Brain pericyte (primary cell): Measurements from ENCODE around the gene FUT4.
"Not testable (repeated sequence)": the region's sequence is repeated elsewhere in the genome, so short reads cannot be mapped to it uniquely, and the experiment has no call there.

ENCODE experiments used
- DNase-seq: peaks from one replicate; pipeline ENCODE4 v3.0.0-alpha.2; 2012; ENCODE audit warnings: low read depth, low spot score

The FUT4 gene

DNA sequence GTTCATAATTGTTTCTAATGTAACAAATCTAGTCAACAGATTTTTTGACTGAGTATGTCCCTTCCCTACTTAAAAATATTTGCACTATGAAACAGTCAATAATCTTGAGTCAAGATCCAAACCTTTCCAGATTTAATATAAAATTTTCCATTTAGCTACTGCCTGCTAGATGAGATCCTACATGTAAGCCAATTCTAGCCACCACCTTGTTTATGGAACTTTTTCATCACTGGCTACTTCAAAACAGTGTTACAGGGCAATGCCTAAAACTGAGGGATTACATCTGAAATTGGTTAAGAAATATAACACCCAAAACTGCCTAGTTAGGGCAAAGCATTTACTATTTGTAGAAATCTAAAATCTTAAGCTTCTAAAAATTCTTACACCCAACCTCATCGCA lies 10.5 kb upstream of the FUT4 start:
- no peak for DNase-seq

DNA sequence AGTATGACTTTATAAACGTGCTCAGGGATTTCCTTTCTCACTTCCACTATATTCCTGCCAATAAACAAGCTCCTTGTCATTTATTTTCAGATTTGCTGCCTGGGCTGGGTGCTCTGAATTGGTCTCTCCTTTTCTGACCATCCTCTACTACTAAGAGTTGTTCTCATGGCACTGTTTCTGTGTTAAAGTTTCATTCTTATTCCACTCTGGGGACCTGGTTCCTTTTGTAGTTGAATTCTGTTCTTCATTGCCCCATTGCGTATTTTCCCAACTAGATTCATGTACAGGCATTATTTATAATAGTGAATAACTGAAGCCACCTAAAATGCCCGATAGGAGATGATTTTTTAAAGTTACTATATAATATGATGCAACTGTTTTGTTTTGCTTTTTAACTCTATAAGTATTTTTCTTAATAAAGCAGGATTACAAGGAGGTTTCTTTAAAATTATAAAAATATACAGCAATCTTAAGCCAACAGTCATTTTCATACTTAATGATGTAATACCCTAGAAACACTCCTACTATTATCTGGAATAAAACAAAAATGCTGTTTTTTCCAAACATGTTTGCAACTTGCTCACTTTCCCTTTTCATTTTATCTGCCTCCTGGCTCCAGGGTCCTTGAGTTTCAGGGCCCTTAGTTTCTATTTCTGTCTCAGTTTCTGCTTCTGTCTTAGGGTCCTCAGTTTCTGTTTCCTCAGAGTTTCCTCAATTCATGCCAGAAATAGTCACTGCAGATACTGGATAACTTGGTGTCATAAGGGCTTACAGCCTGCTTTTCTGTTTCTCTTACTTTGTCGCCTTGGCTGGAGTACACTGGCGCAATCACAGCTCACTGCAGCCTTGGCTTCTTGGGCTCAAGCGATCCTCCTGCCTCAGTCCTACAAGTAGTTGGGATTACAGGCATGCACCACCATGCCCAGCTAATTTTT lies 9.8 kb upstream of the FUT4 start:
- no peak for DNase-seq

DNA sequence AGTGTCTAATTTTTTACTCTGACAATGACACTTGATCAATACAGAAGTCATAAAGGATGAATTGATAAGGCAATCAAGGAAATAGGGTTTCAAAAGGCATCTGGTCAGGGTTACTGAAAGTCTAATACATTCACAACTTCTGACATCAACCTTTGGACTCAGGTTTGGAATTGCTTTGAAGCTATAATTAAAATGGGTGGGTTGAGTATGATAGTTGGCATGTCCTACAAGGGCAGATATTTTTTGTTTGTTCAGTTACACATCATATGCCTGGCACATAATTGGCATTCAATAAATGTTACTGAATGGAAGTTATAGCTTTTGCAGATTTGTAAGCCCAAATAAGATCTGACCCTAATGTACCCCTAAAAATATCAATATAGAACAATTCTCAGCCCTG lies 7.3 kb upstream of the FUT4 start:
- no peak for DNase-seq

DNA sequence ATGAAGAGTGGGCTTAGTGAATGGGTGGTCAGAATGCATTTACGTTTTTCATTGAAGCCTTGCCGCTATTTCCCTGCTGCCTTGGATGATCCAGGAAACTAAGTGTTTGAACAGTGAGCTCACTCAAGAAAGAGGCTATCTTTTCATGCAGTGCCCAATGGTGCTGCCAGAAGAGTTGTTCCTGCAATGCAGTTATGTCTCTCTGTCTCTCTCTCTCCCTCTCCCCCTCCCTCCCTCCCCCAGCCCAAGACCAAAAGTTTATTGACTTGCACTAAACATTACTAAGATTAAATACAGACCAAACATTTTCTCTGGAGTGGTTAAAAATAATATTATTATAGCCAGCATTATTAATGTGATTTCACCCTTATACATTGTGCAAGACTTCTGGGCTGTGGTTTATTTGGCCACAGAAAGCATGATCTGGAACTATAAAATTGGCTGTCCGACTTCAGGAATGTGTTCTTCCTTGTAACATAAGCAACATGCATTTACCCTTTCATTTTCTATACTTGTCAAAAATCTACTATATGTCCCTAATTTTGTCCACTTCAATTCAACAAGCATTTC lies 6.6 kb upstream of the FUT4 start:
- DNase-seq: no peak

DNA sequence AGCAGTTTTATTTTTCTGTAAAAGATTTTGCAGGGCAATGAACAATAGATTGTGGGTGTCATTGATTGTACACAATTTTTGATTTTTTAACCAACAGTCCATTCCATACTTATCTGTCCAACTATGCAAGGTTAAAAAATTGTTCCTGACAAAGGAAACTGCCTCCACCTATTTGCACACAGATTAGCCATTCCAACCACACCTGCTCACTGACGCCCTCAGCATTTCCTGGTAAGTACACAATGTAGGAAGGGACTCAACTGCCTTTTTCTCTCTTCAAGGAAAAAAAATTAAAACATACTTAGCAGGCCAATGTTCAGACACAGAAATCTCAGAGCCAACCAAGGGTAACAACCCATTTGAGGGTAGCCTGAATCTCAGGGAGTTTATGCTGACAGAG lies 4.3 kb upstream of the FUT4 start:
- no peak for DNase-seq

DNA sequence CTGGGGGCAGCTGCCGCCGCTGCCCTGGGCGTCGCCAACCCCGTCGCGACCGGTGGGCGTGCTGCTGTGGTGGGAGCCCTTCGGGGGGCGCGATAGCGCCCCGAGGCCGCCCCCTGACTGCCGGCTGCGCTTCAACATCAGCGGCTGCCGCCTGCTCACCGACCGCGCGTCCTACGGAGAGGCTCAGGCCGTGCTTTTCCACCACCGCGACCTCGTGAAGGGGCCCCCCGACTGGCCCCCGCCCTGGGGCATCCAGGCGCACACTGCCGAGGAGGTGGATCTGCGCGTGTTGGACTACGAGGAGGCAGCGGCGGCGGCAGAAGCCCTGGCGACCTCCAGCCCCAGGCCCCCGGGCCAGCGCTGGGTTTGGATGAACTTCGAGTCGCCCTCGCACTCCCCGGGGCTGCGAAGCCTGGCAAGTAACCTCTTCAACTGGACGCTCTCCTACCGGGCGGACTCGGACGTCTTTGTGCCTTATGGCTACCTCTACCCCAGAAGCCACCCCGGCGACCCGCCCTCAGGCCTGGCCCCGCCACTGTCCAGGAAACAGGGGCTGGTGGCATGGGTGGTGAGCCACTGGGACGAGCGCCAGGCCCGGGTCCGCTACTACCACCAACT lies 1.0 kb downstream of the FUT4 start:
- no peak for DNase-seq

DNA sequence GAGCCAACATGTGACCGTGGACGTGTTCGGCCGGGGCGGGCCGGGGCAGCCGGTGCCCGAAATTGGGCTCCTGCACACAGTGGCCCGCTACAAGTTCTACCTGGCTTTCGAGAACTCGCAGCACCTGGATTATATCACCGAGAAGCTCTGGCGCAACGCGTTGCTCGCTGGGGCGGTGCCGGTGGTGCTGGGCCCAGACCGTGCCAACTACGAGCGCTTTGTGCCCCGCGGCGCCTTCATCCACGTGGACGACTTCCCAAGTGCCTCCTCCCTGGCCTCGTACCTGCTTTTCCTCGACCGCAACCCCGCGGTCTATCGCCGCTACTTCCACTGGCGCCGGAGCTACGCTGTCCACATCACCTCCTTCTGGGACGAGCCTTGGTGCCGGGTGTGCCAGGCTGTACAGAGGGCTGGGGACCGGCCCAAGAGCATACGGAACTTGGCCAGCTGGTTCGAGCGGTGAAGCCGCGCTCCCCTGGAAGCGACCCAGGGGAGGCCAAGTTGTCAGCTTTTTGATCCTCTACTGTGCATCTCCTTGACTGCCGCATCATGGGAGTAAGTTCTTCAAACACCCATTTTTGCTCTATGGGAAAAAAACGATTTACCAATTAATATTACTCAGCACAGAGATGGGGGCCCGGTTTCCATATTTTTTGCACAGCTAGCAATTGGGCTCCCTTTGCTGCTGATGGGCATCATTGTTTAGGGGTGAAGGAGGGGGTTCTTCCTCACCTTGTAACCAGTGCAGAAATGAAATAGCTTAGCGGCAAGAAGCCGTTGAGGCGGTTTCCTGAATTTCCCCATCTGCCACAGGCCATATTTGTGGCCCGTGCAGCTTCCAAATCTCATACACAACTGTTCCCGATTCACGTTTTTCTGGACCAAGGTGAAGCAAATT lies 1.8 kb downstream of the FUT4 start:
- no peak for DNase-seq

DNA sequence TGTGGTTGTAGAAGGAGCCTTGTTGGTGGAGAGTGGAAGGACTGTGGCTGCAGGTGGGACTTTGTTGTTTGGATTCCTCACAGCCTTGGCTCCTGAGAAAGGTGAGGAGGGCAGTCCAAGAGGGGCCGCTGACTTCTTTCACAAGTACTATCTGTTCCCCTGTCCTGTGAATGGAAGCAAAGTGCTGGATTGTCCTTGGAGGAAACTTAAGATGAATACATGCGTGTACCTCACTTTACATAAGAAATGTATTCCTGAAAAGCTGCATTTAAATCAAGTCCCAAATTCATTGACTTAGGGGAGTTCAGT lies 2.4 kb downstream of the FUT4 start:
- no peak for DNase-seq

DNA sequence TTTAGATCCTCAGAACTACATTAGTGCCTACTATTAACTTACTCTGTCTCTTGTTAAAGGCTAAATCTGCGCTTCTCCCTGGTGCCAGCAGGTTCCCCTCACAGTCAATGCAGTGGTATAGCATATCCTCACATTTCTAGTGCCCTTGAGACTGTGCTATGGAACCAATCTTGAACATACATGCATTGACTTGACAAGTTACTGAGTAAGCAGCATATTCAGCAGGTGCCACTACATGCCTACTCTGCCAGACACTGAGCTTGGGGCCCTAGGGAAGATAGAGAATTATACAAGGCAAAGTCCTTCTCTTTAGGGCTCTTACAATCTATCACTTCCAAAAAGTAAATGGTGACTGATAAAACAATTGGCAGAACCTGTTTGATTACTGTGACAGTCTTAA lies 3.2 kb downstream of the FUT4 start:
- DNase-seq: no peak

DNA sequence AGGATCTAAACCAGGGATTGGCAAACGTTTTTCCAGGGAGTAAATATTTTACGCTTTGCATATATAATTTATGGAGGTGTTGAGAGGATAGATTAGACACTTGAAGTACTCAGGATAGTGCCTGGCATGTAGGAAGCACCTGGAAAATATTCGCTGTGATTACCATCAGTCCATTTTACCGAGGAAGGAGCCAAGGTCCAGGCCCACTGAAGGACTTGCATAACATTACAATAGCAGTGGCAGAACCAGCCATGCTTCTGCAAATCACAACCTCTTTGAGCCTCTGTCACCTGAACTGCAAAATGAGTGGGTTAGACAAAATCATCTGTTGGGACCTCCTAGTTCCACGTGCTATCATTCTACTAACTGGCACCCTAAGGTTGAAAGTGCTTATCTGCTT lies 5.4 kb downstream of the FUT4 start:
- no peak for DNase-seq

DNA sequence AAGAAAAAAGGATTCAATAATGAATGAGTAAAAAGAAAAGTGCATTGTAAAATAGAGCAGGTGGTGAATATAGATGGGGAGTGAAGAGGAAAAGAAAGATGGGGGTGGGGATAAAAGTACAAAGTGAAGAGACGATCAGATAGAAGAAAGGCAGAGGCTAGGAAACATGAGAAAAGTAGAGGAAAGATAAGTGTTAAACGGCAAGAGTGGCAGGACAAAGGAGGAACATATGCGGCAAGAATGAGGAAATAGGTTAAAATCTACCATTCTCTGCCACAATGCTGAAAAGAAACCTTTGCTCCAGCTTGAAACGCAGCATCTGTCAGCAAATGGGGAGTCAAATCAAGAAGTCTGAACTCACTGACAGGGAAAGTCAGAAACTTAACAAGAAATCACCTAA lies 6.8 kb downstream of the FUT4 start:
- DNase-seq: no peak

DNA sequence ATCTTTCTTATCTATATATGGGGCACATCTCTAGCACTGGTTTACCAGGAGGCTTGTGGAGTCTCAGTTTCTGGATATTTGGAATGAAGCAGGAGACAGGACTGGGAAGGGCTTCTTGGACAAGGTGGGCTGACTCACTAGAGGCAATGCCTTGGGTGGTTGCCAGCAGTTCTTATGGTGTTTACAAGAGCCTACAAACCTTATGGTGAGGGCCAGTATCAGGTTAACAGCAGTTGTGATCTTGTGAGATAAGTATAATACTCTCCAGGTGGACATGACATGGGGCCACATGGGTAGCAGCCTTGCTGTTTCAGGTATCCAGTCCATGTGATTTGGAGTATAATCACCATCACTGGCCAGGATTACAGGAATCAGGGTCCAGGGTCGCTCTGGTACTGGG lies 10.2 kb downstream of the FUT4 start:
- no peak for DNase-seq

DNA sequence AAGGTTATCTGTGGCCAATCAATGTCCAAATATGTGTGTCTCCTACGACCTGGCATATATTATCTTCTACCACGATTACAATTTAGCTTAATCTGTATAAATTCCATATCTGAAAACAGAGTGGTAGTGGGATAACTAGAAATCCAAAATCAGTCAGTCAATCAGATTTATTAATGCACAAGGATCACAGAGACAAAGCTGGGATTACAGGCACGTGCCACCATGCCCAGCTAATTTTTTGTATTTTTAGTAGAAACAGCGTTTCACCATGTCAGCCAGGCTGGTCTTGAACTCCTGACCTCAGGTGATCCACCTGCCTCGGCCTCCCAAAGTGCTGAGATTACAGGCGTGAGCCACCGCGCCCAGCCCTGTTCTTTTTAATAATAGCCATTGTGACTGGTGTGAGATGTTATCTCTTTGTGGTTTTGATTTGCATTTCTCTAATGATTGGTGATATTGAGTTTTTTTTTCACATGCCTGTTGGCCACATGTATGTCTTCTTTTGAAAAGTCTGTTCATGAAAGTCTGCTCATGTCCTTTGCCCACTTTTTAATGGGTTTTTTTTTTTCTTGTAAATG lies 12.1 kb downstream of the FUT4 start:
- not testable (repeated sequence) for DNase-seq

DNA sequence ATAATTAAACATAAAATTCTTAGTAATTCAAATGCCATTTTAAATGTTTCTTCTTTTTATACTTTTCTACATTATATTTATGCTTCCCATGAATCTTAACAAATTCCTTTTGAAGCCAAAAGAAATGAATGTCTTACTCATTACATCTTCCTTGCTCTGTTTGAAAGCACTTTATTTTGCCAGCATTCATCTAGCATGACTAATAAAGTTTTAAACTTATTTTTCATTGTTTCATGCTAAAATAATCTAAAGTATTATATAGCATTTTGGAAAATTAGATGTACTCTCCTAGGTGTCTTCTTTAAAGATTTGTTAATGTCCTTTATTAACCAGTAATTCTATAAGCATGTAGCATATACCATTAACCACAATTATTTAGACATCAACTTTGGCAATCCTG lies 13.7 kb downstream of the FUT4 start:
- DNase-seq: no peak

DNA sequence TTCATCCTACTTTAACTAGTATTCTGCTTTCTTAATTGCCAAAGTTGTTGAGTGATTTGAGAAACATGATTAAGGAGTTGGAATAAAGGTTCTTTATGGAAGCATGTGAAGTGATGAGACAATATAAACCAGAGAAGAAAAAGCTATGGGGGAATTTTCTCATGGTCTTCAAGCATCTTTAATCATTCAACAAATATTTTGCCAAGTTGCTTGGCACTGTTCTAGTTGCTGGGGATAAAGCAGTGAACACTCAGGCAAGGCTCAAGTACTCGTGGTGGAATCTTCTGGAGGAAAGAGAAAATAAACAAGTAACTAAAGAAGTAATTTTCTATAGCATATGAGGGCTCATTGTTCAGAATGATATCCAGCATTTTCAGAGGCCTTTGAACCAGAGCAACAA lies 14.3 kb downstream of the FUT4 start:
- no peak for DNase-seq

DNA sequence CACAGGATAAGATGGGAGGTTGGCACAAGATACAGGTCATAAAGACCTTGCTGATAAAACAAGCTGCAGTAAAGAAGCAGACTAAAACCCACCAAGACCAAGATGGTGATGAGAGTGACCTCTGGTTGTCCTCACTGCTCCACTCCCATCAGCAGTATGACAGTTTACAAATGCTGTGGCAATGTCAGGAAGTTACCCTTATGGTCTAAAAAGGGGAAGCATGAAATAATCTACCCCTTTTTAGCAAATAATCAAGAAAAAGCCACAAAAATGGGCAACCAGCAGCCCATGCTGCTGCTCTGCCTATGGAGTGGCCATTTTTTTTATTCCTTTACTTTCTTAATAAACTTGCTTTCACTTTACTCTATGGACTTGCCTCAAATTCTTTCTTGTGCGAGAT lies 14.7 kb downstream of the FUT4 start:
- DNase-seq: no peak

DNA sequence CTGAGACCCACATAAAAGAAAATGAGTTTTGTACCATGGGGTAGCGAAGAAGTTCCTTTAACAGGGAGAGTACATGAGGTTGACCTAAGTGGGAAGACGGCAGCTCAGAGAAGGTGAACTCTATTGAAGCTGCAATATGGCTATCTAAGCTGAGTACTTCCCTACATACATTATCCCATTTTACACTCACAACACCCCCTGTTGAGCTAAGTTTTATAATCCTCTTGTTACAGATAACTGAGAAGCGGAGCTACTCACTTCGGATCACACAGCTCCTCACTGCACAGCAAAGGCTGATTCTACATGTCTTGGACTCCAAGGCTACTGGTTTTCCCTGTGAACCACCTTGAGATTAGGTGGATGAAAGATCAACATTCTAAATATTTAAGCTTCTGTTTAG lies 15.2 kb downstream of the FUT4 start:
- DNase-seq: no peak

DNA sequence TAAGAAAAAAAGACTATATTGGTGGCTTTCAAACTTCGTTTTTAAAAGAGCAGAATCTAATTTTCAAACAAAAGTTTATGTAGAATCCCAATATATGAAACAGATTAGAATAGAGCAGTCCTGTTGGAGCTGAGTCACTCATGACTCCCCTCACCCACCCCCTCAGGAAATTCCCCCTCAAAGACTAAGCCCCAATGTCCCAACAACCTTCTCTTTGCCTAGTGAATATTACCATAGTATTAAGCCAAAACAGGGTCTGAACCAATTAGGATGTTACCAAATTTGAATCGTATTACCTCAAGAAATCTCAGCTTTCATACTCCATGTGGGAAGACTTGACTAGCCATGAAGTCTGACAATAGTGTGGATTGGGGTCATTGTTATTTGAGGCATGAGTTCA lies 15.6 kb downstream of the FUT4 start:
- no peak for DNase-seq

DNA sequence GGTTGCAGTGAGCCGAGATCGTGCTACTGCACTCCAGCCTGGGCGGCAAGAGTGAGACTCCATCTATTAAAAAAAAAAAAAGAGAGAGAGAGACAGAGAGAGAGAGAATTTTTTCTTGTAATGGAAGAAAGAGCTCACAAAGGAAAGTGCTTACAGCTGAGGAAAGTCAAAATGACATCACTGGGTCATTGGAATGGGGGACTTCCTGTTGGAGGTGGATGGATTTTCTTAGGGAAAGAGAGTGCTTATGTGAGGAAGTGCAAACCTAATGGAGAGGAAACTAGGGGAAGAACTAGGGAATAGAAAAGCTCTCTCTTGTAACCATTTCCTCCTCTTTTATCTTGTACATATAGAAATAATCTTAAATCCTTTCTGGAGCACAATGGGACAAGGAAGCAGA lies 17.1 kb downstream of the FUT4 start:
- no peak for DNase-seq

DNA sequence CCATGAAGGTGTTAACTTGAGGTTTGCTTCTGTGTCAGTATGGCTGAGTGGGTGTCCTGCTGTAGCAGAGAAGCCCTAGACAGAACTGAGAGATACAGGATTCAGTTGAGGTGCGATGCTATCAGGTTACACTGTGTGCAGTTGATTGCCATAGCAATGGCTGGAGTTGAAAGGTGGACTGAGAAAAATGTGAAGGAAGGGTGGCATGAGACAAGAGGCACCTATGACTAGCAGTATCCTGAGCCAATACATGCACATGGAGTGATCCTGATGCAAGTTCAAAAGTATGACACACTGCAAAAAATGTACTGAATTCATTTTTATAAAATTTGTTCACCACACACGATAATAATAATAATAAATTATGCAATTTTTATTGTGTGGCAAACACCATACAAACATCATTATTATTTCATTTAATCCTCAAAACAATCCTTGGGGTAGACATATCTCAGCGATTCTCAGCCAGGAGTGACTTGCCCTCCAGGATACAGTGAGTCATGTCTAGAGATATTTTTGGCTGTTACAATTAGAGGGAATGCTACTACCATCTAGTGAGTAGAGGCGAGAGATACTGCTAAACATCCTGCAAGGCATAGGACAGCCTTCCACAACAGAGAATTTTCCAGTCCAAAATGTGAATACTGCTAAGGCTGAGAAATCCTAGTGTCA lies 19.6 kb downstream of the FUT4 start:
- DNase-seq: no peak

DNA sequence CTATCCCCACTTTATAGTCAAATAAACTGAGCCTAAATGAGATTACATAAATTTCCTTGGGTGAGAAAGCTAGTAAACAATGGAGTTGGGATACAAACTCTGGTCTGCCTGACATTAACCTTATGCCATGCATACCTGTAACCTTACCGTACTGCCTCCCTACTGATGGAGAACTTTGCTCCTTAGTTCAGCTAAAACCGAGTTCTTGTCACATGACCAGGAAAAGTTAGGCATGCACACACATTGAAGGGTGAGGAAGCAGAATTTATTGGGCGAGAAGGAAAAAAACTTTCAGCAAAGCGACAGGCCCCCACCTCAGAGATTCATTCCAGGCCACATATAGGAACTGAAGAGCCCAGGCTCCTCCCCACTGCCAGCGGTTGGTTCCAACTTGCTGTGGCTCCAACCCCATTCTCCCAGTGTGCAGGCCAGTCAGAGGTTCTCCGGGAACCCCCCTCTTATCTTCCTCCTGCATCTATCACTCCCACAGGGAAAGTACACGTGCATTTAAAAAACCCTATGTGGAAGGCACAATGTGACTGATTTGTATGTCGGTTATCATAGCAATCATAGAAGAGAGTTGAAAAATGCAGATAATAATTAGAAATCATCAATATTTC lies 20.2 kb downstream of the FUT4 start:
- DNase-seq: no peak
